Adrenal gland (tissue), 12 donors: Measurements from ENCODE around the gene MTUS2. TPM values are rescaled to one million over a fixed set of nuclear protein-coding genes. Genes with fewer than 3 reads are reported as not detected.
"Not testable (repeated sequence)": the region's sequence is repeated elsewhere in the genome, so short reads cannot be mapped to it uniquely, and the experiment has no call there.

Source experiments
- DNase-seq, 7 donors: peaks; one replicate each; pipeline ENCODE4 v3.0.0-alpha.2; 2019 to 2020
- H3K27ac ChIP-seq, 5 donors: fragments of 200-600 bp; sonication (generic) in 4 of 5; 1 replicate in 3 of 5; 2 replicates in 2 of 5; pipeline versions ENCODE4 v1.5.1 to v1.8.0; 2016 to 2020; ENCODE audit warnings: mild to moderate bottlenecking in 1 of 5
- H3K27me3 ChIP-seq: fragments of 200-600 bp; 2 replicates; pipeline ENCODE4 v1.8.0; 2021
- H3K36me3 ChIP-seq, 2 donors: fragments of 200-600 bp; replicated peaks in 1 of 2; 1 replicate in 1 of 2; 2 replicates in 1 of 2; pipeline versions ENCODE4 v1.5.1 to v1.8.0; 2018 to 2022
- H3K4me1 ChIP-seq, 2 donors: fragments of 200-600 bp; replicated peaks in 1 of 2; 1 replicate in 1 of 2; 2 replicates in 1 of 2; pipeline versions ENCODE4 v1.5.1 to v1.8.0; 2018 to 2021
- H3K4me3 ChIP-seq, 4 donors: fragments of 200-600 bp; sonication (generic) in 3 of 4; one replicate each; pipeline ENCODE4 v1.5.1; 2016 to 2018
- H3K9me3 ChIP-seq, 3 donors: fragments of 200-600 bp; sonication (generic) in 1 of 3; replicated peaks in 1 of 3; 1 replicate in 2 of 3; 2 replicates in 1 of 3; pipeline versions ENCODE4 v1.5.1 to v1.8.0; 2016 to 2021
- CTCF ChIP-seq, 6 experiments: fragments of 450-650 bp in 4 of 6; fragments of 200-600 bp in 2 of 6; sonication (generic) in 1 of 6; IDR thresholded peaks; 1 replicate in 5 of 6; 2 replicates in 1 of 6; pipeline versions ENCODE4 v1.5.1 to v1.8.0; 2016 to 2021; ENCODE audit warnings: antibody characterized with exemption in 6 of 6, mild to moderate bottlenecking in 2 of 6, moderate library complexity in 1 of 6
- POLR2A ChIP-seq, 2 donors: fragments of 450-650 bp; IDR thresholded peaks; one replicate each; pipeline ENCODE4 v1.6.1; 2017; ENCODE audit warnings: antibody characterized with exemption in 2 of 2, mild to moderate bottlenecking in 2 of 2, moderate library complexity in 1 of 2
- WGBS, 4 donors: extraction: QIAGEN DNeasy Blood & Tissue Kit in 2 of 4; methylation state at CpG; one replicate each; pipeline versions ENCODE4 v1.1.5 to v1.1.7; 2013 to 2017; 5-methylcytosine and 5-hydroxymethylcytosine counted together
- intact Hi-C, 2 donors: fragments of 100-400 bp; cut with DNase I; formaldehyde crosslinking; loops; one replicate each; pipeline versions ENCODE4 v1.14.1 to v1.15.0; 2022 to 2023
- polyA plus RNA-seq, 3 donors: library from polyadenylated mRNA; stranded (reverse); fragments of 200-250 nt in 2 of 3; fragments of 350-450 nt in 1 of 3; fragmentation: Illumina TruSeq in 1 of 3; extraction: RNeasy Lipid Tissue Mini Kit (QIAGEN cat#74804) in 1 of 3; gene quantifications; one replicate each; pipeline ENCODE4 v1.2.3, GENCODE V29; 2013 to 2014
- total RNA-seq, 9 donors: library from RNA; depleted of rRNA in 4 of 9; stranded (reverse); fragments of >200 nt in 4 of 9; fragments of 120-200 nt in 1 of 9; fragmentation: NEBNext Ultra II Directional in 1 of 9; extraction: Animal tissue kit (Norgen Biotek cat#: 25700) in 1 of 9; gene quantifications; one replicate each; pipeline versions ENCODE4 v1.1.0 to v1.2.4, GENCODE V29; 2013 to 2023
- donor health status: healthy with polysubstance abuse.
- donor health status: Bipolar disorder and iron deficiency.
- donor health status: DM: yes; HTN: yes; CAD: no.
- donor health status: DM: no; HTN: no; CAD: no.
- donor health status: DM: no; HTN: no; CAD: no.
- donor health status: DM: yes; HTN: yes; CAD: no.

Gene MTUS2
- total and polyA plus RNA-seq, 12 donors = 0.07 to 0.24 (median 0.14) TPM; not detected in 5

DNA sequence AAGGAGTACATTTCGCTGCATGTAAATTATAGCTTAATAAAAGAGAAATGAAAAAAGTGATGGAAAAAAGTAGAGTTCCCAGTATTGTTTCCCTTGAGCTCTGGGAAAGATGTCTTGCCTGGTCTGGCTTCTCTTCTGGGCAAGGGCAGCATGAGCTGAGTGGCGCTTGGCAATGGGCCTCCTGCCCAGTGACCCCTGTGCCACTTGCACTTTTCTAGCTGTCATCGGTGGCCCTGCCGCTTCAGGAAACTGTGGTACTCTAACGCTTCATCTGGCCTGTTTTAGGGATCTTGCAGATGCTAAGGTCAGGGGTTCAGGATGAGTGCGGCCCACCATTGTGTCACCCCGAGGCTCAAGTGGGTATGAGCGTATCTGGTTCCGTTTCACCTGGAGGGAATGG, 161.4 kb downstream of the MTUS2 start:
- WGBS, 4 donors = 83 to 95% (median 92%) methylated on average over 9 of the region's 9 CpGs
- DNase-seq = no peak
- Histone ChIP-seq H3K9me3 (no peaks in the 10 kb centered on the region), H3K4me3 (no peak overlapping the region), H3K27me3 (no peaks in the 10 kb centered on the region), H3K4me1 (no peaks in the 10 kb centered on the region), H3K27ac (no peak overlapping the region), H3K36me3 (no peaks in the 10 kb centered on the region)
- TF ChIP-seq POLR2A (IDR thresholded peaks at IDR 0.05) = no peak
- TF ChIP-seq CTCF (IDR thresholded peaks at IDR 0.05) = no peak
- intact Hi-C loops = no loop called here

- TF ChIP-seq CTCF (IDR thresholded peaks at IDR 0.05) = no peak
- TF ChIP-seq POLR2A (IDR thresholded peaks at IDR 0.05) = no peak
- Histone ChIP-seq H3K27me3 (no peaks in the 10 kb centered on the region), H3K36me3 (no peaks in the 10 kb centered on the region), H3K4me1 (no peaks in the 10 kb centered on the region), H3K4me3 (no peak overlapping the region), H3K27ac (no peak overlapping the region), H3K9me3 (no peaks in the 10 kb centered on the region)
- WGBS, 4 donors = 33 to 38% (median 35%) methylated on average over 3 of the region's 3 CpGs
- no peak for DNase-seq
- intact Hi-C loops = no loop called here
Measured at GRCh38 chr13:28983641-28984040, 163.5 kb downstream of the MTUS2 start.

DNA sequence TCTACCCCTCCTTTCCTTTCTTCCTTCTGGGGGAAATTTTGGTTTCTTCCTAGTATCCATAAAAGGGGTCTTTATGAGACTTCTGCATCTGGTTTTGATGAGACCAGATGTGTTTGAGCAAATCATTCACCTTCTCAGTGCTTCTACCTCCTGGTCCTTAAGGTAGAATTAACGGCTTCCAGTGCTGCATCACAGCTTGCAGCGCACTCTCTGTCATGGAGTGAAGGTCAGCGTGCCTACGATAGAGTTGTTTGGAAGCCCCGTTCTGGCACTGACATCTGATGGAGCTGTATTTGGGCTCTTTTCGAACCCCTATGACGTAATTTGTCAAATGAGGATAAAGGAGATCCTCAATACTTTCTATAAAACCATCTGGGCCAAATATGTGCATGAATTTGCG, 164.2 kb downstream of the MTUS2 start:
- H3K27ac ChIP-seq = no peak overlapping the region
- no peak for DNase-seq
- no peaks in the 10 kb centered on the region for H3K4me1 ChIP-seq
- no peak overlapping the region for H3K4me3 ChIP-seq
- WGBS, 4 donors = 63 to 71% (median 69%) methylated on average over 8 of the region's 8 CpGs
- TF ChIP-seq CTCF (IDR thresholded peaks at IDR 0.05) (no peak), POLR2A (IDR thresholded peaks at IDR 0.05) (no peak)
- H3K36me3 ChIP-seq = no peaks in the 10 kb centered on the region
- intact Hi-C loops = no loop called here
- H3K27me3 ChIP-seq = no peaks in the 10 kb centered on the region
- no peaks in the 10 kb centered on the region for H3K9me3 ChIP-seq

- Histone ChIP-seq H3K36me3 (no peaks in the 10 kb centered on the region), H3K27ac (no peak overlapping the region), H3K4me1 (no peaks in the 10 kb centered on the region), H3K27me3 (no peaks in the 10 kb centered on the region), H3K9me3 (no peaks in the 10 kb centered on the region), H3K4me3 (no peak overlapping the region)
- intact Hi-C loops = no loop called here
- 44 to 78% (median 68%) methylated on average over 1 of the region's 1 CpG for WGBS, 4 donors
- no peak for TF ChIP-seq CTCF (IDR thresholded peaks at IDR 0.05)
- no peak for TF ChIP-seq POLR2A (IDR thresholded peaks at IDR 0.05)
- no peak for DNase-seq
Measured at GRCh38 chr13:28984825-28985224, 164.7 kb downstream of the MTUS2 start.

DNA sequence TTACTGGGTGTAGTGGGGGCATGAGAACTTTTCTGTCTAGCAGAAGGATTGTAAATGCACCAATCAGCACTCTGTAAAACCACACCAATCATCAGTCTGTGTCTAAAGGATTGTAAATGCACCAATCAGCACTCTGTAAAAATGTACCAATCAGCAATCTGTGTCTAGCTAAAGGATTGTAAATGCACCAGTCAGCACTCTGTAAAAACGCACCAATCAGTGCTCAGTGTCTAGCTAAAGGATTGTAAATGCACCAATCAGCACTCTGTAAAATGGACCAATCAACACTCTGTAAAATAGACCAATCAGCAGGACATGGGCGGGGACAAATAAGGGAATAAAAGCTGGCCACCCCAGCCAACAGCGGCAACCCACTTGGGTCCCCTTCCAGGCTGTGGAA, 170.2 kb downstream of the MTUS2 start:
- H3K27ac ChIP-seq, H3K4me3 ChIP-seq, H3K4me1 ChIP-seq, DNase-seq, H3K27me3 ChIP-seq, H3K36me3 ChIP-seq, intact Hi-C loops, H3K9me3 ChIP-seq: not testable (repeated sequence)
- WGBS, 4 donors = 54 to 70% (median 63%) methylated on average over 1 to 3 of the region's 3 CpGs
